ENCODE measurements around the gene SERPINA7. TPM values are rescaled to one million over a fixed set of nuclear protein-coding genes. Genes with fewer than 3 reads are reported as not detected.

Gene SERPINA7
- total and polyA plus RNA-seq, 11 donors = not detected

DNA sequence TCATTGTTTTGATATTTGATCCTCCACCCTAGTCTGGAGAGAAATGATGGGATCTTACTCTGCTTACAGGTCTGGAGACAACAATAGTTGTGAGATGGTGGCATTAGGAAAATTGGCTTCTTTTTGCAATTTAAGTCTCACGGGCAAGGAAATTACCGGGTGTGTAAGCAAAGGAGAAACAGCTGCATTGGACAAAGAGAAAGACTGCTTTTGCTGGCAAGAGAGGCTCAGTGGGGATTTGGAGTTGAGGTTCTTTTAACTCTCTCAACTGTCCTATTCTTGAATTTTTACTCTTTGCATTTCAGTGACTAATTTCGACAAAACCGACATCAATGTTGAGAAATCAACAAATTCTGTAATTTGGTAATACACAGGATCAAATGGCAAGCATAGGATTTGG, 2.3 kb upstream of the SERPINA7 start:
- no peak for ATAC-seq
- no peak overlapping the region for H3K27ac ChIP-seq
- peaks cover 0 to 21% (median 0%) of the 10 kb centered on the region in 9 donors for H3K27me3 ChIP-seq
- H3K4me3 ChIP-seq = no peak overlapping the region
- TF ChIP-seq POLR2A (IDR thresholded peaks at IDR 0.05) = no peak
- TF ChIP-seq, protein P1, sequence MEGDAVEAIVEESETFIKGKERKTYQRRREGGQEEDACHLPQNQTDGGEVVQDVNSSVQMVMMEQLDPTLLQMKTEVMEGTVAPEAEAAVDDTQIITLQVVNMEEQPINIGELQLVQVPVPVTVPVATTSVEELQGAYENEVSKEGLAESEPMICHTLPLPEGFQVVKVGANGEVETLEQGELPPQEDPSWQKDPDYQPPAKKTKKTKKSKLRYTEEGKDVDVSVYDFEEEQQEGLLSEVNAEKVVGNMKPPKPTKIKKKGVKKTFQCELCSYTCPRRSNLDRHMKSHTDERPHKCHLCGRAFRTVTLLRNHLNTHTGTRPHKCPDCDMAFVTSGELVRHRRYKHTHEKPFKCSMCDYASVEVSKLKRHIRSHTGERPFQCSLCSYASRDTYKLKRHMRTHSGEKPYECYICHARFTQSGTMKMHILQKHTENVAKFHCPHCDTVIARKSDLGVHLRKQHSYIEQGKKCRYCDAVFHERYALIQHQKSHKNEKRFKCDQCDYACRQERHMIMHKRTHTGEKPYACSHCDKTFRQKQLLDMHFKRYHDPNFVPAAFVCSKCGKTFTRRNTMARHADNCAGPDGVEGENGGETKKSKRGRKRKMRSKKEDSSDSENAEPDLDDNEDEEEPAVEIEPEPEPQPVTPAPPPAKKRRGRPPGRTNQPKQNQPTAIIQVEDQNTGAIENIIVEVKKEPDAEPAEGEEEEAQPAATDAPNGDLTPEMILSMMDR (IDR thresholded peaks at IDR 0.05) = no peak
- DNase-seq = no peak
- 64 to 68% (median 66%) methylated on average over 4 of the region's 4 CpGs for WGBS, 4 donors
- no peaks in the 10 kb centered on the region for H3K4me1 ChIP-seq
- H3K9me3 ChIP-seq = no peaks in the 10 kb centered on the region
- intact Hi-C loops (cut with DNase I) = no loop called here
- H3K36me3 ChIP-seq = no peaks in the 10 kb centered on the region

DNA sequence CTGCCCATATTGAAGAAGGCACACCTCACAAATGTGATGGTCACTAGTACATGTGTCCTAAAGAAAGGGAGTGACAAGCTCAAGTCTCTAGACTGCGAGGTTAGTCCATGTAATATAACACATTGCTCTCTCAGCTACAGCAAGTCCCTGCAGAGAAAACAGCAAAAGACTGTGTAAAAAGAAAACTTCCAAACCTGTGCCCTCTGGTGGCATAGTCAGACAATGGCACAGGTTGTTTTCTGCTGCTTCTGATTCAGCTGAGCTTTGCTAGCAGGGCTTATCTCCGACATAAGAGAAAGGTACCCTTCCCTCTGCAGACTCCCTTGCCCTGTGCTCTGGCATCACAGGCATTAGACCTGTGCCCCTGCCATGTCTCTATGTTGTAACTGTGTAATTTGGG, 1.4 kb upstream of the SERPINA7 start:
- intact Hi-C loops (cut with DNase I) = loop anchor here in 1 of 10 donors (10.0 kb wide), 1 partner anchor 355 kb away; no protein-coding TSS in a partner anchor
- Histone ChIP-seq H3K36me3 (no peaks in the 10 kb centered on the region), H3K9me3 (no peaks in the 10 kb centered on the region), H3K27me3 (peaks cover 0 to 18% (median 0%) of the 10 kb centered on the region in 9 donors), H3K27ac (no peak overlapping the region), H3K4me1 (no peaks in the 10 kb centered on the region), H3K4me3 (no peak overlapping the region)
- TF ChIP-seq, protein P1 (IDR thresholded peaks at IDR 0.05) = peak in 7 of 12 donors; percentile 11 to 30 (median 24)
- no peak for TF ChIP-seq POLR2A (IDR thresholded peaks at IDR 0.05)
- 31 to 44% (median 39%) methylated on average over 2 of the region's 2 CpGs for WGBS, 4 donors
- ATAC-seq = peak in 1 of 4 donors; percentile 18
- DNase-seq = no peak

DNA sequence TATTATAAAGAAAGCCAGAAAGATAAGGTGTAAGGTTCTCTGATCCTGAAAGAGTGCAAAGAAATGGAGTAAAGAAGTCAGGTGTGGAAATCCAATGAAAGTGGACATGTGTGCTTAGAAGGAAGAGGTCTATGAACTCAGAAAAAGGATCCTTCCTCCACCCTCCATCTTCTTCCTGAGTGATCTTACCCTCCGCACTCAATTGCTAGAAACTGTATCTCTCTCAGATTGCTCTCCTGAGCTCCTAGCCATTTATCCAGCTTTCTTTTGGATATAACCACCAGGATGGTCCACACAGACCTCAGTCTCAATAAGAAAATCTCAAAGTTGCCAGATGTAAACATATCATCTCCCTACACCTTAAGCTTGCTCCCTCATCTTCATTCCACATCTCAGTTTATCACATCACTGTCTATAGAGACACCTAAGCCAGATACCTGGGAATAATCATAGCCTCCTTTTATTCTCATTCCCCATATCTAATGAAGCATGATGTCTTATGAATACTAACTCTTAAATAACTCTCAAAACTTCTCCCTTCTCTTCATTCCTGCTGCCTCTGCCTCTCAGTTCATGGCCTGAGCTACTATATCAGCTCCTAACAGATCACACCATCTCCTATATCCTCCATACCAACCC, 573 bp downstream of the SERPINA7 start:
- DNase-seq = no peak
- peaks cover 0 to 10% (median 0%) of the 10 kb centered on the region in 9 donors for H3K27me3 ChIP-seq
- no peak overlapping the region for H3K27ac ChIP-seq
- H3K4me3 ChIP-seq = no peak overlapping the region
- no peaks in the 10 kb centered on the region for H3K9me3 ChIP-seq
- TF ChIP-seq, protein P1 (IDR thresholded peaks at IDR 0.05) = no peak
- TF ChIP-seq POLR2A (IDR thresholded peaks at IDR 0.05) = no peak
- no peak for ATAC-seq
- WGBS, 4 donors = 83 to 94% (median 89%) methylated on average over 1 of the region's 1 CpG
- no peaks in the 10 kb centered on the region for H3K4me1 ChIP-seq
- intact Hi-C loops (cut with DNase I) = loop anchor here in 1 of 10 donors (10.0 kb wide), 1 partner anchor 357 kb away; no protein-coding TSS in a partner anchor
- H3K36me3 ChIP-seq = no peaks in the 10 kb centered on the region

DNA sequence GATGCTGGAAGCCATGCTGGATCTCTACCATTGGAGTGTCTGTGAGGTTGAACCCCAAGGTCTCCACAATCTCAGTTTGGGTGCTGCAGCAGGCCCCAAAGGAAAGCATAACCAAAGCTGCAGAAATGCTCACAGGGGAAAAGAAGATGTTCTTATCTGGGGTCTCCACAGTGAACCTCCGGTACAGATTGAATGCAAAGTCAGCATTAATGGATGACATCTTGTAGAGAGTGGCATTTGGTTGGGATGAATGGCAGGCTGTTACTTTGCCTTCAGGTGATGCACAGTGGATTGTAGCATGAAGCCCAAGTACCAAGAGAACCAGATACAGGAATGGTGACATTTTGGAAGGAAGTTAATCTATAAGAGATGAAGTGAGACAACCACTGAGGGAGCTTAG, 1.8 kb downstream of the SERPINA7 start:
- intact Hi-C loops (cut with DNase I) = loop anchor here in 1 of 10 donors (10.0 kb wide), 1 partner anchor 358 kb away; no protein-coding TSS in a partner anchor
- no peak for TF ChIP-seq POLR2A (IDR thresholded peaks at IDR 0.05)
- TF ChIP-seq, protein P1 (IDR thresholded peaks at IDR 0.05) = no peak
- ATAC-seq (no peak), DNase-seq (no peak)
- Histone ChIP-seq H3K27ac (no peak overlapping the region), H3K4me1 (no peaks in the 10 kb centered on the region), H3K27me3 (peaks cover 0 to 10% (median 0%) of the 10 kb centered on the region in 9 donors), H3K4me3 (no peak overlapping the region), H3K9me3 (no peaks in the 10 kb centered on the region), H3K36me3 (no peaks in the 10 kb centered on the region)
- WGBS, 4 donors = 69 to 89% (median 83%) methylated on average over 1 of the region's 1 CpG
